ENCODE data around the gene GSE1. TPM values are rescaled to one million over a fixed set of nuclear protein-coding genes. Genes with fewer than 3 reads are reported as not detected.

Gene GSE1
- total and polyA plus RNA-seq, 2 of the 13 experiments (the other 11 are each of a cell fraction or from before 2014, with no cell fraction given) = 16.1 to 31.2 TPM

GRCh38 chr16:85688586-85689284, 75.6 kb downstream of the GSE1 start, which contains the start of gene GINS2 (continued):
- TF ChIP-seq ZBTB2 (CRISPR knock-in tag; IDR thresholded peaks at IDR 0.05; ENCODE audit: low read depth) (peak; percentile 70), ZFP62 (CRISPR knock-in tag; IDR thresholded peaks at IDR 0.05) (no peak), TFDP1 (CRISPR knock-in tag; IDR thresholded peaks at IDR 0.05; ENCODE audit: borderline replicate concordance) (peak; percentile 100), HHEX (CRISPR knock-in tag; IDR thresholded peaks at IDR 0.05) (no peak), FOXO1 (CRISPR knock-in tag; IDR thresholded peaks at IDR 0.05) (no peak; the same call in 1 of the 2 replicates), SMARCC2 (IDR thresholded peaks at IDR 0.05) (no peak), GATA4 (IDR thresholded peaks at IDR 0.05; ENCODE audit: borderline replicate concordance, low read depth) (no peak), ELF3 (CRISPR knock-in tag; IDR thresholded peaks at IDR 0.05) (0 out of 2 replicates have a peak, but pooled peaks have one; percentile 23), NCOA5 (CRISPR knock-in tag; IDR thresholded peaks at IDR 0.05) (no peak), FOXA3 (CRISPR knock-in tag; IDR thresholded peaks at IDR 0.05) (no peak), ZNF747 (CRISPR knock-in tag; IDR thresholded peaks at IDR 0.05; ENCODE audit: borderline replicate concordance) (no peak; the same call in 1 of the 2 replicates), PLRG1 (conservative IDR thresholded peaks at IDR 0.05) (no peak), SP1 (IDR thresholded peaks at IDR 0.05) (no peak), SP1 (CRISPR knock-in tag; IDR thresholded peaks at IDR 0.05) (peak; percentile 98), SP2 (CRISPR knock-in tag; IDR thresholded peaks at IDR 0.05) (peak; percentile 96), ZNF282 (IDR thresholded peaks at IDR 0.05; ENCODE audit: partially characterized antibody) (no peak), GABPB1 (CRISPR knock-in tag; IDR thresholded peaks at IDR 0.05) (peak; percentile 95), TAF1 (CRISPR knock-in tag; IDR thresholded peaks at IDR 0.05) (peak; percentile 66; the same call in 1 of the 2 replicates), ZNF547 (CRISPR knock-in tag; IDR thresholded peaks at IDR 0.05) (peak; percentile 95)
- TF ChIP-seq, protein P1, sequence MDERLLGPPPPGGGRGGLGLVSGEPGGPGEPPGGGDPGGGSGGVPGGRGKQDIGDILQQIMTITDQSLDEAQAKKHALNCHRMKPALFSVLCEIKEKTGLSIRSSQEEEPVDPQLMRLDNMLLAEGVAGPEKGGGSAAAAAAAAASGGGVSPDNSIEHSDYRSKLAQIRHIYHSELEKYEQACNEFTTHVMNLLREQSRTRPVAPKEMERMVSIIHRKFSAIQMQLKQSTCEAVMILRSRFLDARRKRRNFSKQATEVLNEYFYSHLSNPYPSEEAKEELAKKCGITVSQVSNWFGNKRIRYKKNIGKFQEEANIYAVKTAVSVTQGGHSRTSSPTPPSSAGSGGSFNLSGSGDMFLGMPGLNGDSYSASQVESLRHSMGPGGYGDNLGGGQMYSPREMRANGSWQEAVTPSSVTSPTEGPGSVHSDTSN (CRISPR knock-in tag; IDR thresholded peaks at IDR 0.05) = no peak
- TF ChIP-seq, protein P2, sequence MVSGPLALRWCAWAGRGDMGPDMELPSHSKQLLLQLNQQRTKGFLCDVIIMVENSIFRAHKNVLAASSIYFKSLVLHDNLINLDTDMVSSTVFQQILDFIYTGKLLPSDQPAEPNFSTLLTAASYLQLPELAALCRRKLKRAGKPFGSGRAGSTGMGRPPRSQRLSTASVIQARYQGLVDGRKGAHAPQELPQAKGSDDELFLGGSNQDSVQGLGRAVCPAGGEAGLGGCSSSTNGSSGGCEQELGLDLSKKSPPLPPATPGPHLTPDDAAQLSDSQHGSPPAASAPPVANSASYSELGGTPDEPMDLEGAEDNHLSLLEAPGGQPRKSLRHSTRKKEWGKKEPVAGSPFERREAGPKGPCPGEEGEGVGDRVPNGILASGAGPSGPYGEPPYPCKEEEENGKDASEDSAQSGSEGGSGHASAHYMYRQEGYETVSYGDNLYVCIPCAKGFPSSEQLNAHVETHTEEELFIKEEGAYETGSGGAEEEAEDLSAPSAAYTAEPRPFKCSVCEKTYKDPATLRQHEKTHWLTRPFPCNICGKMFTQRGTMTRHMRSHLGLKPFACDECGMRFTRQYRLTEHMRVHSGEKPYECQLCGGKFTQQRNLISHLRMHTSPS (CRISPR knock-in tag; IDR thresholded peaks at IDR 0.05; ENCODE audit: low read depth) = no peak
- TF ChIP-seq, protein P3, sequence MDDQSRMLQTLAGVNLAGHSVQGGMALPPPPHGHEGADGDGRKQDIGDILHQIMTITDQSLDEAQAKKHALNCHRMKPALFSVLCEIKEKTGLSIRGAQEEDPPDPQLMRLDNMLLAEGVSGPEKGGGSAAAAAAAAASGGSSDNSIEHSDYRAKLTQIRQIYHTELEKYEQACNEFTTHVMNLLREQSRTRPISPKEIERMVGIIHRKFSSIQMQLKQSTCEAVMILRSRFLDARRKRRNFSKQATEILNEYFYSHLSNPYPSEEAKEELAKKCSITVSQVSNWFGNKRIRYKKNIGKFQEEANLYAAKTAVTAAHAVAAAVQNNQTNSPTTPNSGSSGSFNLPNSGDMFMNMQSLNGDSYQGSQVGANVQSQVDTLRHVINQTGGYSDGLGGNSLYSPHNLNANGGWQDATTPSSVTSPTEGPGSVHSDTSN (CRISPR knock-in tag; IDR thresholded peaks at IDR 0.05; ENCODE audit: borderline replicate concordance) = no peak; the same call in 1 of the 2 replicates
- TF ChIP-seq, protein P4, sequence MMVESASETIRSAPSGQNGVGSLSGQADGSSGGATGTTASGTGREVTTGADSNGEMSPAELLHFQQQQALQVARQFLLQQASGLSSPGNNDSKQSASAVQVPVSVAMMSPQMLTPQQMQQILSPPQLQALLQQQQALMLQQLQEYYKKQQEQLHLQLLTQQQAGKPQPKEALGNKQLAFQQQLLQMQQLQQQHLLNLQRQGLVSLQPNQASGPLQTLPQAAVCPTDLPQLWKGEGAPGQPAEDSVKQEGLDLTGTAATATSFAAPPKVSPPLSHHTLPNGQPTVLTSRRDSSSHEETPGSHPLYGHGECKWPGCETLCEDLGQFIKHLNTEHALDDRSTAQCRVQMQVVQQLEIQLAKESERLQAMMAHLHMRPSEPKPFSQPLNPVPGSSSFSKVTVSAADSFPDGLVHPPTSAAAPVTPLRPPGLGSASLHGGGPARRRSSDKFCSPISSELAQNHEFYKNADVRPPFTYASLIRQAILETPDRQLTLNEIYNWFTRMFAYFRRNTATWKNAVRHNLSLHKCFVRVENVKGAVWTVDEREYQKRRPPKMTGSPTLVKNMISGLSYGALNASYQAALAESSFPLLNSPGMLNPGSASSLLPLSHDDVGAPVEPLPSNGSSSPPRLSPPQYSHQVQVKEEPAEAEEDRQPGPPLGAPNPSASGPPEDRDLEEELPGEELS (CRISPR knock-in tag; IDR thresholded peaks at IDR 0.05) = peak; percentile 48
